HCT116 (cell line): Measurements from ENCODE around the gene MYO7A. TPM values are rescaled to one million over a fixed set of nuclear protein-coding genes. Genes with fewer than 3 reads are reported as not detected.

Experiments
- ATAC-seq: fragments of 200-7000 bp; cut with Tn5 transposase; 2 replicates; pipeline ENCODE4 v1.9.1; 2020; ENCODE audit warnings: mild to moderate bottlenecking, moderate library complexity
- BruUV-seq: library from RNA; stranded (reverse); fragments of 400-500 nt; replicated peaks from 2 replicates; lab custom pipeline; 2021; lab: Mats Ljungman, UMichigan
- CTCF ChIA-PET: fragments of 300-600 bp; sonication (Branson Sonifier 250); formaldehyde crosslinking; loops from one replicate; lab custom pipeline; 2021; ENCODE audit warnings: antibody characterized with exemption; lab: Charles Lee
- POLR2A ChIA-PET: fragments of 300-600, 350-600 bp; sonication (Branson Sonifier 250); formaldehyde crosslinking; loops from one replicate; lab custom pipeline; 2021; ENCODE audit warnings: antibody characterized with exemption; lab: Charles Lee
- RAD21 ChIA-PET, 2 experiments: fragments of 300-600 bp; sonication (Branson Sonifier 250); formaldehyde crosslinking; loops; one replicate each; lab custom pipeline; 2023; ENCODE audit warnings: low total read pairs in 2 of 2; ENCODE audit not compliant: uncharacterized antibody in 2 of 2, unreplicated experiment in 2 of 2, low non-redundant PET in 1 of 2; lab: Charles Lee
- DNase-seq: peaks from one replicate; pipeline ENCODE4 v3.0.0-alpha.2; 2010; ENCODE audit warnings: low read depth, low spot score
- H2AFZ ChIP-seq: fragments of 200-600 bp; shearing (Covaris generic), sonication (generic); 2 replicates; pipeline ENCODE4 v1.6.1; 2017; ENCODE audit warnings: low read depth, mixed run types, mixed read lengths, antibody characterized with exemption, low read length; ENCODE audit not compliant: poor library complexity, severe bottlenecking
- H3K27ac ChIP-seq: 2 replicates; pipeline ENCODE4 v1.5.1; 2012; ENCODE audit warnings: low read depth, low read length
- H3K27me3 ChIP-seq: fragments of 200-600 bp; sonication (generic); 2 replicates; pipeline ENCODE4 v1.6.1; 2016; ENCODE audit warnings: mixed run types, low read length, mixed read lengths; ENCODE audit not compliant: insufficient read depth
- H3K36me3 ChIP-seq, 2 experiments: fragments of 200-500 bp in 1 of 2; fragments of 200-600 bp in 1 of 2; sonication (Bioruptor generic) in 1 of 2; sonication (generic) in 1 of 2; 2 replicates each; pipeline versions ENCODE4 v1.5.1 to v1.6.1; 2014 to 2016; ENCODE audit warnings: low read length in 2 of 2, inconsistent platforms in 1 of 2, mixed read lengths in 1 of 2, mixed run types in 1 of 2; ENCODE audit not compliant: insufficient read depth in 2 of 2, control insufficient read depth in 1 of 2
- H3K4me1 ChIP-seq, 2 experiments: fragments of 200-600 bp in 1 of 2; sonication (generic) in 1 of 2; 2 replicates each; pipeline versions ENCODE4 v1.5.1 to v1.6.1; 2012 to 2017; ENCODE audit warnings: low read length in 2 of 2, inconsistent platforms in 1 of 2, mild to moderate bottlenecking in 1 of 2, mixed read lengths in 1 of 2, mixed run types in 1 of 2, moderate library complexity in 1 of 2; ENCODE audit not compliant: insufficient read depth in 2 of 2, control insufficient read depth in 1 of 2
- H3K4me2 ChIP-seq: fragments of 200-600 bp; sonication (generic); 2 replicates; pipeline ENCODE4 v1.6.1; 2017; ENCODE audit warnings: mixed run types, low read length, mixed read lengths
- H3K4me3 ChIP-seq, 2 experiments: fragments of 200-600 bp in 1 of 2; sonication (generic) in 1 of 2; replicated peaks in 1 of 2; 2 replicates each; pipeline ENCODE4 v1.5.1; 2011 to 2016; ENCODE audit warnings: low read length in 2 of 2, control low read depth in 1 of 2, low read depth in 1 of 2, mild to moderate bottlenecking in 1 of 2, mixed read lengths in 1 of 2, mixed run types in 1 of 2
- H3K79me2 ChIP-seq: fragments of 200-600 bp; sonication (generic); 2 replicates; pipeline ENCODE4 v1.6.1; 2017; ENCODE audit warnings: mild to moderate bottlenecking, mixed run types, low read length, moderate library complexity, mixed read lengths; ENCODE audit not compliant: insufficient read depth
- H3K9ac ChIP-seq: fragments of 200-600 bp; sonication (generic); 2 replicates; pipeline ENCODE4 v1.6.1; 2016; ENCODE audit warnings: low read length, mixed read lengths
- H3K9me2 ChIP-seq: fragments of 200-600 bp; sonication (generic), shearing (Covaris generic); 2 replicates; pipeline ENCODE4 v1.6.1; 2017; ENCODE audit warnings: mixed run types, mild to moderate bottlenecking, moderate library complexity; ENCODE audit not compliant: insufficient read depth
- H3K9me3 ChIP-seq, 2 experiments: fragments of 200-500 bp in 1 of 2; fragments of 200-600 bp in 1 of 2; sonication (Bioruptor generic) in 1 of 2; sonication (generic) in 1 of 2; 2 replicates each; pipeline ENCODE4 v1.6.1; 2014 to 2017; ENCODE audit warnings: low read length in 2 of 2, mixed read lengths in 2 of 2, inconsistent platforms in 1 of 2, low read depth in 1 of 2, mild to moderate bottlenecking in 1 of 2, mixed run types in 1 of 2, moderate library complexity in 1 of 2; ENCODE audit not compliant: control insufficient read depth in 1 of 2, insufficient read depth in 1 of 2
- H4K20me1 ChIP-seq: fragments of 200-600 bp; sonication (generic), shearing (Covaris generic); 2 replicates; pipeline ENCODE4 v1.6.1; 2017; ENCODE audit warnings: mixed run types, mild to moderate bottlenecking, moderate library complexity; ENCODE audit not compliant: insufficient read depth
- CEBPB ChIP-seq: IDR thresholded peaks from 2 replicates; pipeline ENCODE4 v1.6.1; 2012; ENCODE audit warnings: low read depth
- CTCF ChIP-seq, 3 experiments: fragments of 200-600 bp in 1 of 3; sonication (generic) in 1 of 3; IDR thresholded peaks in 2 of 3; conservative IDR thresholded peaks in 1 of 3; 2 replicates each; pipeline ENCODE4 v1.5.1; 2012 to 2017; ENCODE audit warnings: low read depth in 2 of 3, low read length in 2 of 3, antibody characterized with exemption in 1 of 3, borderline replicate concordance in 1 of 3, control low read depth in 1 of 3, mild to moderate bottlenecking in 1 of 3, mixed read lengths in 1 of 3, mixed run types in 1 of 3, moderate library complexity in 1 of 3; ENCODE audit not compliant: insufficient read depth in 1 of 3
- EZH2phosphoT487 ChIP-seq: fragments of 200-600 bp; IDR thresholded peaks from 2 replicates; pipeline ENCODE4 v1.6.1; 2018; ENCODE audit warnings: antibody characterized with exemption, borderline replicate concordance
- POLR2A ChIP-seq: IDR thresholded peaks from 2 replicates; pipeline ENCODE4 v1.7.0; 2011; ENCODE audit warnings: borderline replicate concordance; ENCODE audit not compliant: insufficient read depth, insufficient read length; ENCODE audit errors: extremely low read depth
- SP1 ChIP-seq: IDR thresholded peaks from 2 replicates; pipeline ENCODE4 v1.6.1; 2012; ENCODE audit warnings: low read depth
- ZNF274 ChIP-seq: fragments of 200-500 bp; sonication (Bioruptor generic); IDR thresholded peaks from 2 replicates; pipeline ENCODE4 v1.6.1; 2014; ENCODE audit warnings: mild to moderate bottlenecking, low read depth, low read length, inconsistent platforms
- intact Hi-C: fragments of 100-400 bp; cut with micrococcal nuclease; formaldehyde crosslinking; loops from 2 replicates; pipeline ENCODE4 v1.10.0; 2022
- total RNA-seq: library from RNA; stranded (reverse); gene quantifications from one replicate; pipeline ENCODE4 v1.2.1, GENCODE V29; 2021; ENCODE audit not compliant: unreplicated experiment

MYO7A gene
- total RNA-seq, 1 experiment from 2014 or later: 1.8 TPM

DNA sequence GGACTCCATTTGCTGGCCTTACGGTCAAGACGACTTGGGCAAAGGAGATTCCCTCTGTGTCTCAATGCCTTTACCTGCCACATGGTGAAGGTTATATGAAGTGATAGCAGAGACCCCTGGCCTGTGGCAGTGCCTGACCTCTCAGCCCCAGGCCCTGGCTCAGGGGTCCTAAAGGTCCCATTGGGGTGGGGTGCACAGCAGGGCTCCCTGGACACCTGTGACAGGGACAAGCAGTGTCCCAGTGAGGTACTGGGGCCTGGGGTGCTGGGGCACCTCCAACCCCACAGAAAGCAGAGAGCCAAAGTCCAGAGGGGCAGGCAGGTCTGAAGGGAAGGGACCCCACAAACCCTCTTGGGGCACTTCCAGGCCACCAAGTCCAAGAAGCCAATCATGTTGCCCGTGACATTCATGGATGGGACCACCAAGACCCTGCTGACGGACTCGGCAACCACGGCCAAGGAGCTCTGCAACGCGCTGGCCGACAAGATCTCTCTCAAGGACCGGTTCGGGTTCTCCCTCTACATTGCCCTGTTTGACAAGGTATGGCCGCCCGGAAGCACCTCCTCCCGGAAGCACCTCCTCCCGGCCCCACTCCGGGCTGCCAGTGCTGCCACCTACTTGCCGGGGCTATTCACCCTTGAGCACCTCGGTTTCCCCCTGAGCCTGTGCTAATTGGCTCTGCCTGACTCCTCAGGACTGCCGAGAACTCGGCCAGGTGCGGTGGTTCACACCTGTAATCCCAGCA is 62.5 kb downstream of the MYO7A start:
- Histone ChIP-seq H3K9ac (no peak overlapping the region), H3K27me3 (no peaks in the 10 kb centered on the region), H3K79me2 (no peaks in the 10 kb centered on the region), H3K27ac (no peak overlapping the region), H2AFZ (no peak overlapping the region), H3K4me3 (no peak overlapping the region), H3K9me3 (no peaks in the 10 kb centered on the region), H3K4me1 (peaks cover 0 to 14% of the 10 kb centered on the region in 2 experiments; a peak in 3 of 4 replicates), H3K36me3 (no peaks in the 10 kb centered on the region), H4K20me1 (no peaks in the 10 kb centered on the region), H3K9me2 (no peaks in the 10 kb centered on the region), H3K4me2 (no peak overlapping the region)
- ChIA-PET POLR2A (no interaction called here), RAD21 (no interaction called here), CTCF (interaction anchor here (0.6 kb wide), 1 partner anchor 429 kb away, joined by 3 read pairs; no protein-coding TSS in a partner anchor)
- TF ChIP-seq ZNF274 (no peak), CTCF (IDR thresholded peaks at IDR 0.05 in 2 of 3, conservative IDR thresholded peaks at IDR 0.05 in 1 of 3; ENCODE audit: borderline replicate concordance in 1 of 3, insufficient read depth in 1 of 3, low read depth in 2 of 3, low read length in 2 of 3) (0 out of 6 replicates have a peak, but pooled peaks of 2 of the 3 experiments have one; percentile 7 to 12)
- ATAC-seq (no peak), DNase-seq (no peak)
- BruUV-seq: no TSS peak
- intact Hi-C loops: no loop called here

- H3K27me3 ChIP-seq: no peaks in the 10 kb centered on the region
- H3K36me3 ChIP-seq: no peaks in the 10 kb centered on the region
- intact Hi-C loops: no loop called here
- CTCF ChIA-PET: no interaction called here
- peak overlapping the region; percentile 41 to 60 for H3K4me3 ChIP-seq
- no peaks in the 10 kb centered on the region for H3K79me2 ChIP-seq
- DNase-seq (peak; percentile 7), ATAC-seq (peak; percentile 58)
- peak overlapping the region; percentile 70 for H2AFZ ChIP-seq
- peak overlapping the region; percentile 57; the same call in 1 of the 2 replicates for H3K27ac ChIP-seq
- peaks cover 0 to 14% of the 10 kb centered on the region in 2 experiments; a peak in 3 of 4 replicates for H3K4me1 ChIP-seq
- POLR2A ChIA-PET: no interaction called here
- RAD21 ChIA-PET: no interaction called here
- no peaks in the 10 kb centered on the region for H3K9me2 ChIP-seq
- no peaks in the 10 kb centered on the region for H3K9me3 ChIP-seq
- BruUV-seq: TSS peak; percentile 40
- peak overlapping the region; percentile 61 for H3K9ac ChIP-seq
- H4K20me1 ChIP-seq: no peaks in the 10 kb centered on the region
- H3K4me2 ChIP-seq: peak overlapping the region; percentile 87
- TF ChIP-seq EZH2phosphoT487 (no peak), CEBPB (no peak), POLR2A (peak; percentile 17), SP1 (no peak)
Observed at GRCh38 chr11:77191429-77191822, 63.4 kb downstream of the MYO7A start.
